Urothelium cell line (cell line): ENCODE results near the gene QTRT2.

ENCODE experiments used
- DNase-seq: peaks from one replicate; pipeline ENCODE4 v3.0.0; 2011; ENCODE audit warnings: low spot score, mixed read lengths
- FAIRE-seq: peaks from 2 replicates; lab custom pipeline; 2011; peaks lifted over from hg19 to GRCh38; lab: Jason Lieb, UNC

Gene QTRT2

DNA sequence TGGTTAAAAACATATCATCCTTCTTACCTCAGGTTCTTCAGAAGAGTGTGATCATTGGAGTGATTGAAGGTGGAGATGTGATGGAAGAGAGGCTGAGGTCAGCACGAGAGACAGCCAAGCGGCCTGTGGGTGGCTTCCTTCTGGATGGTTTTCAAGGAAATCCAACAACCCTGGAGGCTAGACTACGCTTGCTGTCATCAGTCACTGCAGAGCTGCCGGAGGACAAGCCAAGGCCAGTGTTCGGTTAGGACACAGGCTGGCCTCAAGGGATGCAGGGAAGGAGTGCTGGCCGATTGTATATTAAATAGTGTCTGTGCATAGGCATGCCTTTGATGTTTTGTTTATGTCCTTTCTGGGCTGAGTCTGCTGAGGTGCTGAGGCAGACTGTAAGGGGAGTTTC is 20.2 kb downstream of the QTRT2 start:
- FAIRE-seq (no peak), DNase-seq (no peak)

GRCh38 chr3:114078126-114078525 is 21.6 kb downstream of the QTRT2 start:
- DNase-seq (no peak), FAIRE-seq (no peak)

DNA sequence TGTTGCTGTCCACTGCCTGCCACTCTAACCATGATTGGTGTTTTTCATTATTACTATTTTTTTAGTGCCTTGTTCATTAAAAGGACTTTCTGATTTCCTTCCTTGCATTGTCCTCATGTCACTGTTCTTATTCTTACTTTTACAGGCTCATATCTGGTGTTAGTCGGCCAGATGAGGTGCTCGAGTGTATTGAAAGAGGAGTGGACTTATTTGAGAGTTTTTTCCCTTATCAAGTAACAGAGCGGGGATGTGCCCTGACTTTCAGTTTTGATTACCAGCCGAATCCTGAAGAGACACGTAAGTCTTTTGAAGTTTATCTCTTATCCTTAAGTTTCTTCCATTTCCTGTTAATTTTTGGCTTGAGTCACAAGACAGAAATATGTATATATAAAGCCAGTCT is 23.2 kb downstream of the QTRT2 start:
- DNase-seq (no peak), FAIRE-seq (no peak)

DNA sequence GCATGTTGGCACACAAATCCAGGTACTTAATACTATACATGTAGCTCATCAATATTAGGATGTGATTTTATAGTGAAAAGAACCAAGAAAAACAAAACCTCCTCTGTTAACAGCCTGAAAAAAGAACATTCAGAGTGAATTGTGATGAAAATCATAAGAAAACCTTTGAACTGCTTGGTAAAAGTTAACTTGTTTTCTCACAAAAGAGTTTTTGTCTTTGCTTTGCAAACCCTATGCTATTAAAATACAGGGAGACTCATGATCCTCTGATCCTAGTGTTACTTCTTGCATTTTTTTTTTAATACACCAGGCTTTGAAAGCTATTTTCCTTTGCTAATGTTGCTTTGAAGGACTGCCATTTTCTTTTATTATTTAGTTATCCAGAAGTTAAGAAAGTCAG is 23.7 kb downstream of the QTRT2 start:
- no peak for FAIRE-seq
- no peak for DNase-seq

DNA sequence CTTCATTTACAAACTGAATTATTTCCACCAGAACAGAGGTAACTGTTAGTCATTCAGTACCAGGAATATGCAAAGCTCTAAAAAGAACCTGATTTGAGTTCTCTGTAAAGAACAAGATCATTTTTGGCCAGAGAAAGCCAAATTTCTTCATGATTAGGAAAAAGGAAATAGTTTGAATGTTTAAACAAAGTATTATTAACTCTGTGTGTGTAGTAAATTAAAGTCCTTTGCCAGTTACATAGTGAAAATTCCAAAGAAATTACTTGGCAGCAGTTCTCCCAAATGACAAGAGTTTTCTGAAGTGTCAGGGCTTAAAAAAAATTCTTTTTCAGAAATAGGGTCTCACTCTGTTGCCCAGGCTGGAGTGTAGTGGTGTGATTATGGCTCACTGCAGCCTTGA is 24.5 kb downstream of the QTRT2 start:
- FAIRE-seq: no peak
- no peak for DNase-seq

DNA sequence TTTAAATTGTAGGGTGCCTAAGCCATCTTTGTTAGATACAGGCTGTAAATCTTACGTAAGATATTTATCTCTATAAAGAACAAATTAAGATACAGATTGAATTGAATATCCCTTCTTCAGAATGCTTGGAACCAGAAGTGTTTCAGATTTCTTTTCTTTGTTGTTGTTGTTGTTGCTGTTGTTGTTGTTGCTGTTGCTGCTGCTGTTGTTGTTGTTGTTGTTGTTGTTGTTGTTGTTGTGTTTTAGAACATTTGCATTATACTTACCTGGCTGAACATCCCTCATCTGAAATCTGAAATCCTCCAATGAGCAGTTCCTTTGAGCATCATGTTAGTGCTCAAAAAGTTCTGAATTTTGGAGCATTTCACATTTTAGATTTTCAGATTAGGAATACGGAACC is 26.6 kb downstream of the QTRT2 start:
- no peak for FAIRE-seq

GRCh38 chr3:114086356-114086755 is 29.8 kb downstream of the QTRT2 start:
- DNase-seq (no peak), FAIRE-seq (no peak)

More for the DNA sequence above, 26.6 kb downstream of the QTRT2 start:
- DNase-seq: no peak

DNA sequence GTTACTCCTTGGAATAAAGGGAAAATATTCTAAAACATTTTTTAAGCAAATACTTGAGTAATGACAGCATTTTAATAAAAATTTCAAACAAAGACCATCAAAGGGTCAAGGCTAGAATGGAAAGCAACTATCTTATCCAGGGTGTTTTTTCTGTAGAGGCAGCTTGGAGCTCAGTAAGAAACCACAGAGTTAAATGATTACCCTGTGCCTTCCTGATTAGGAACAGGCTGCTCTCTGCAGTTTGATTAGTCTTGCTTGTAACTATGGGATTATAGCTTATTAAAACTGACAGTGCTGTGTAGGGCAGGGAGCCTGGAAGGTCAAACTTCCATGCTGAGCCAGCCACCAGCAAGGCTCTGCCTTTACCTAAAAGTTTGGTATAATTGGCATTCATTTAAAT is 33.1 kb downstream of the QTRT2 start:
- DNase-seq (no peak), FAIRE-seq (no peak)

- DNase-seq (no peak), FAIRE-seq (no peak)
These were observed 35.8 kb downstream of the QTRT2 start for GRCh38 chr3:114092151-114093015.

DNA sequence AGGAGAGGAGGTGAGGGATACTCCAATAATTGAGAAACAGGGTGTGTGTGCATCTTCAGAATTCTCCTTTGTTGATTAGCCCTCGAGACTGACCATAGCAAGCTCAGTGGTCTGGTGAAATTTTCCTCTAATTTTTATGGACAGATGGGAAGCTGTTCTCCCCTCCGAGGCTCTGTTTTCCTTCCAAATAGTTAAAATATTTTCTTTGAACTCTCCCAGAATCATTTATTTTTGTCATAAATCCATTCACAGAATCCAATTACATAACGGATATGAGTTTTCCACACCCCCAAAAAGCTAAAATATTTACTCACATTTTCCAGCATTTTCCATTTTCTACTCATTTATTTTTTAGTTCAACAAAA is 36.5 kb downstream of the QTRT2 start:
- FAIRE-seq: no peak

GRCh38 chr3:114093596-114093995 is 37.1 kb downstream of the QTRT2 start:
- no peak for FAIRE-seq
- DNase-seq: peak; percentile 69

More for the DNA sequence above, 36.5 kb downstream of the QTRT2 start:
- no peak for DNase-seq

GRCh38 chr3:114095796-114096195 is 39.3 kb downstream of the QTRT2 start:
- FAIRE-seq (no peak), DNase-seq (no peak)

DNA sequence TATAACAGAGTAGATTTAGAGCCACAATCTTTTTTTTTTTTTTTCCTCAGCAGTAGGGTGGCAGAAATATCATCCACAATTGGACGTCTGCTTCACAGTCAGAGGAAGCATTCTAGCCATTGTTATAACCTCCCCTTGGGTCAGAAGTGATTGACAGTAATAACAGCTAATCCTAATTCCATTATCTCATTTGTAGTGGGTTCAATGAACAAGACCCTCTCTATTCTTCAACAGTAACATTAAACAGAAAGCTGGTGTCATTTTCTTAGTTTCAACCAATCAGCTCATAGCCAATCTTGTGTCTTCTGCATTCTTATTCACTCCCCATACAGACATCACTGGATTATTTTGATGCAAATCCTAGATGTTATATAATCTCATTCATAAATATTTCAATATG is 44.6 kb downstream of the QTRT2 start:
- FAIRE-seq (no peak), DNase-seq (no peak)

GRCh38 chr3:114103181-114103580 is 46.6 kb downstream of the QTRT2 start:
- FAIRE-seq: no peak
- no peak for DNase-seq

DNA sequence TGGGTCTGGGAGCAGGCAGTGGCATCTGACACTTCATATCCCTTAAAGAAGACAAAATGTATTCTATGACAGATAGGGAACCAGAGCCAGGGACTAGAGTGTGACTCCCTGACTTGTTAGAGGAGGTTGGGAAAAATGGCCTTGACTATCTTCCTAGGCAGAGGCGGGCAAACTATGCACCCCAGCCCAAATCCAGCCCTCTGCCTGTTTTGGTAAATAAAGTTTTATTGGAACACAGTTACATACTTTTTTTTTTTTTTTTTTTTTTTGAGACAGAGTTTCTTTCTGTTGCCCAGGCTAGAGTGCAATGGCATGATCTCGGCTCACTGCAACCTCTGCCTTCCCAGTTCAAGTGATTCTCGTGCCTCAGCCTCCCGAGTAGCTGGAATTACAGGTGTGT is 47.3 kb downstream of the QTRT2 start:
- no peak for FAIRE-seq
- no peak for DNase-seq

- DNase-seq: no peak
- peak; percentile 52 for FAIRE-seq
These were observed 47.9 kb downstream of the QTRT2 start for GRCh38 chr3:114104414-114104813.

DNA sequence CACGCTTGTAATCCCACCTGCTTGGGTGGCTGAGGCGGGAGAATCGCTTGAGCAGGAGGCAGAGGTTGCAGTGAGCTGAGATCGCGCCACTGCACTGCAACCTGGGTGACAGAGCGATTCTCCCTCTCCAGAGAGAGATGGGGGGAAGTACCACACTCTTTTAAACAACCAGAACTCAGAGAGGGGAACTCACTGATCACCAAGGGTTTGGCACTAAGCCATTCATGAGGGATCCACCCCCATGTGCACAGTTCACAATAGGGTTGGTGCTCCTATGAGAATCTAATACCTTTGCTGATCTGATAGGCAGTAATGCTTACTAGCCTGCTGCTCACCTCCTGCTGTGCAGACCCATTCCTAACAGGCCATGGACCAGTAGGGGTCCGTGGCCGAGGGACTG is 51.6 kb downstream of the QTRT2 start:
- no peak for DNase-seq
- FAIRE-seq: no peak

DNA sequence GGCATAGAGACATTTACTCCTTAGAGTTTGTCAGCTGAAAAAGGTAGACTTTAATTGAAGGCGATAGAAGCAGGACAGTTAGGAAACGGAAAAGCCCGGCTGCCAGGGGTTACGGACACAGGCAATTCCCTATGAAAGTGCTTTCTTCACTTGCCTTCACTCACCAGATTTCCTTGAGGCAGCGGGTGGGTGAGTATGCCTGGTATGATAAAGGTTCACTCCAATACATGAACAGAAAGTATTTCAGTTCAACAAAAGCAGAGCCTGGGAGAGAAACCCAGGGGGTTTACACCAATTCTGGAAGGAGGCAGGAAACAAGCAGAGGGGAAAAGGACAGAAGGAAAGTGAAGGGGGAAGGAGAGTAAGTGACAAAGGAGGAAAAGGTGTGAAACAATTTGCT is 53.9 kb downstream of the QTRT2 start:
- FAIRE-seq (no peak), DNase-seq (no peak)

- DNase-seq: no peak
- no peak for FAIRE-seq
These were observed 54.7 kb downstream of the QTRT2 start for GRCh38 chr3:114111060-114111770.

GRCh38 chr3:114112696-114113095 is 56.2 kb downstream of the QTRT2 start:
- FAIRE-seq (no peak), DNase-seq (no peak)

GRCh38 chr3:114114719-114115118 is 58.2 kb downstream of the QTRT2 start:
- DNase-seq: no peak
- no peak for FAIRE-seq

GRCh38 chr3:114115143-114115542 is 58.6 kb downstream of the QTRT2 start:
- FAIRE-seq (no peak), DNase-seq (no peak)
